HG03442 (cell line): Measurements from ENCODE around the gene SVOP.
"Not testable (repeated sequence)": the region's sequence is repeated elsewhere in the genome, so short reads cannot be mapped to it uniquely, and the experiment has no call there.

ENCODE experiments used
- ATAC-seq: cut with Tn5 transposase; IDR thresholded peaks from one replicate; pipeline ENCODE4 v1.9.1; 2021; ENCODE audit warnings: mild to moderate bottlenecking, moderate library complexity; ENCODE audit not compliant: unreplicated experiment

Gene SVOP

DNA sequence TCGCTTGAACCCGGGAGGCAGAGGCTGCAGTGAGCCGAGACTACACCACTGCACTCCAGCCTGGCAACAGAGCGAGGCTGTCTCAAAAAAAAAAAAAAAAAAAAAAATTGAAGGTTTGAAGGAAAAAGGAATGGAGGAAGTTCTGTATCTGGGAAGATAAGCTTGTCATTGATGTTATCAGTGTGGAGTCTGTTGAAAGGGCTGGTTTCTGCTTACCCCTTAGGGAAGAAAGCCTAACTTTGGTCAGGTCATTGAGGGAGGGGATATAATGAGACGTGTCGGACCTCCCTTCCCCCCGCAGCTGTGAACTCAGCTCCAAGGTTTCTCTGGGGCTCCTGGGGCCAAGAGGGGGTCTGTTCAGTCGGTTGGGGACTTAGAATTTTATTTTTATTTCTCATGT lies 124.5 kb downstream of the SVOP start:
- no peak for ATAC-seq

DNA sequence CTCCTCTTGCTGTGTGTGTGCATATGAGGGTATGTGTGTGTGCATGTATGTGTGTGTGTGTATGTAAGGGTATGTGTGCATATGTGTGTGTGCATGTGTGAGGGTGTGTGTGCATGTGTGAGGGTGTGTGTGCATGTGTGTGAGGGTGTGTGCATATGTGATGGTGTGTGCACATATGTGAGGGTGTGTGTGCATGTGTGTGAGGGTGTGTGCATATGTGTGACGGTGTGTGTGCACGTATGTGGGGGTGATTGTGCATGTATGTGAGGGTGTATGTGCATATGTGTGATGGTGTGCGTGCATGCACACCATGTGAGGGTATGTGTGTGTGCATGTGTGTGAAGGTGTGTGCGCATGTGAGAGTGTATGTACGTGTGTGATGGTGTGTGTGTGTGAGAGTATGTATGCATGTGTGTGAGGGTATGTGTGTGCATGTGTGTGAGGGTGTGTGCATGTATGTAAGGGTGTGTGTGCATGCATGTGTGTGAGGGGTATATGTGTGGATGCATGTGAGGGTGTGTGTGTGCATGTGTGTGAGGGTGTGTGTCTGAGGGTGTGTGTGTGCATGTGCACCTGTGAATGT lies 125.6 kb downstream of the SVOP start:
- ATAC-seq = no peak

DNA sequence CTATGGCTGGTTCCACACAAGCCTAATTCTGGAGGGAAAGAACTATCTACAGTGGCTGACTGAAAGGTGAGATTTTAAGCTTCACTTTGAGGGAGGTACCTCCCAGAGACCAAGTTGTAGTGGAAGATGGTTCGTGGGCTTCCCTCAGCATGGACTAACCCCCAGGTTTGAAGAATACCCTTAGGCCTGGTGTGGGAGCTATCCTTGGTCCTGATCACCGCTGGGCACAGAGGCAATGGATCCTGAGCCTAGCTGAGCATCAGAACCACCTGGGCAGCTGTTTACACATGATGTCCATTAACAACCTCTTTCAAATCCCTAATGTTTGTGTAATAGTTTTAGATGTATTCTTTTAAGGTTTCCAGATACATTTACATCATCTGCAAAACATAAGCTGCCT lies 130.7 kb downstream of the SVOP start:
- ATAC-seq = no peak

DNA sequence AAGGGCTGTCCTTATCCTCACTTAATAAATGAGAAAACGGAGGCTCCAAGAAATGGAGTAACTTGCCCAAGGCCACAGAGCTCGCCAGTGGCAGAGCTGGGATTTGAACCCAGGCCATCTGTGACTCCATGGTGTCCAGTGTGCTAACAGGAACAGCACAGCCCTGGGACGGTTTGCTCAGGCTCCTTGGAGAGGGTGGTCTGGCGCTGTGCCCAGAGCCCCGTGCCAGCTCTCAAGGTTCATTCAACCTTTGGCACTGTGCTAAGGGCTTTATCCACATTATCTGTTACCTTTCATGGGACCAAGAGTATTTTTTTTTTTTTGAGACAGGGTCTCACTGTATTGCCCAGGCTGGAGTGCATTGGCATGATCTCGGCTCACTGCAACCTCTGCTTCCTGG lies 132.8 kb downstream of the SVOP start:
- no peak for ATAC-seq

DNA sequence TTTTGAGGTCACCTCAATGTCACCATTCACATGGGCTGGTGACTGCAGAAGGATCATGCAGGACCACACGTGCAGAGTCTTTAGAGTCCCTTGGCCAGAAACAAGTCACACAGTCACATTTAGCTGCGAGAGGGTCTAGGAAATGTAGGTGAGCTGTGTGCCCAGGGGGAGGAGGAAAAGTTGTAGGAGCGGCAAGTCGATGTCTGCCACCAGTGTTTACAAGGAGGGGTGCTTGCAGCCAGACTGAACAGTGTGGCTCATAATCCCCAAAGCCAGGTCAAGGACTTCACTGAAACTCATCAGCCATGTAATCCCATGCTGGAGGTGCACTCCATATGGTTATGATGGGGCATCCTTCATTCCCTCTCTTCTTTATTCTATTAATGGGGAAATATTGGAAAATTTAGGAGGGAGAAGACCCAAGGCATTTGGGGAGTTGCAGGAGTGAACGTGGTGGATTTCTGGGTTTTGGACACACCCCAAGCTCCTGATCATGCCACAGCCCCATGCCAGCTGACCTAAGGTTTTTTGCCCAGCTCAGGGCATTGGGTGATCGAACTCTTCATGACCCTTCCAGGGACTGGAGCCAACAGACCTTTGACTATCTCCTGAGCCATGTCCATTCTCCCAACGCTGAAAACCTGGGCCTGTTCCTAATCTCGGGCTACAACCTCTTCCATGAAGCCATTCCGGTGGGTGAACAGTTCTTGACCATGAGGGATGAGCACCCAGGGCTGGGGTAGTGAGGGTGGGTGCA lies 133.8 kb downstream of the SVOP start:
- ATAC-seq = no peak

DNA sequence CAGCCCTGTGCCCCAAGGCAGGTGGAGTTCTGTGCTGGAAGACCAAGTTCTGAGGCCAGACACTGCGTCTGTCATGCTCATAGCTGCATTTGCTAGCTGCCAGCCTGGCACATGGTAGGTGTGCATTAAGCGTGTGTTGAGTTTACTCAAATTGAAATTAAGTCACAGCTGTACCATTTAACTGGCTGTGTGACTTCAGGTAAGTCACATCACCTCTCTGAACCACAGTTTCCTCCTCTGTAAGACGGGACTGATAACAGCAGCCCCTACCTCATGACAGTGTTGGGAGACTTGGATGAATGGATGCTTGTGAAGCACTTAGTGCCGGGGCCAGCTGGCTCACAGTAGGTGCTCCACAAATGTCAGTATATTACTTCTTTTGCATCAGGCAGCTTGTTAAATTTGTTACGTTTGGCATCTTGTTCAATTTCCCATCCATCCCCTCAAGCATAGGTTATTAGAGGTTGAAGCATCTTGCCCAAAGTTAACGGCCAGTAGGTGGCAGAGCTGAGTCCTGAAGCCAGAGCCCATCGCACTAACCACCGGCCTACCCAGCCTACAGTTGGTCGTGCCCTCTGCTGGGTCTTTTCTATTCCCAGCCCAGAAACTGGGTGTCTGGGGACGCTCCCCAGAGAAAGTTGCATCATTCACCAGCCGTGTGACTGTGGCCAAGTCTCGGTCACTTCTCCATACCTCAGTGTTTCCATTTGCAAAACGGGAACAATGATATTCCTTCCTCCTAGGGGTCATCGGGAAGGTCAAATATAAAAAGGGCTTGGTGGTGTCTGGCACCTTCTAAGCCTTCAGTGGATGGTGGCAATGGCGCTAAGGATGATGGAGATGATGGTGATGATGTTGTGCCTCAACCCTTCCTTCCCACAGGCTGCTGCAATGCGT lies 136.5 kb downstream of the SVOP start:
- no peak for ATAC-seq

DNA sequence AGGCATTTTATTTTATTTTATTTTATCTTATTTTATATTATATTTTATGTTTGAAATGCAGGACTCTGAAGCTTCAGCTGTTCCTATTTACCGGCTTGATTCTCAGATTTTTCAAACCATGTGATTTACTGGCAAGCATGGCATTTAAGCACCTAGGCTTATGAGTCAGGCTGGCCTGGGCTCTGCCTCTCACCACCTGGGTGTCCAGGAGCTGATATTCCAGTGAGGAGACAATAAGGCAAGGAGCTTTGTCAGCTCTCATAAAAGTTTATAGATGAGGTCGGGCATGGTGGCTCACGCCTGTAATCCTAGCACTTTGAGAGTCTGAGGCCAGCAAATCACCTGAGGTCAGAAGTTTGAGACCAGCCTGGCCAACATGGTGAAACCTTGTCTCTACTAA lies 138.9 kb downstream of the SVOP start:
- no peak for ATAC-seq

DNA sequence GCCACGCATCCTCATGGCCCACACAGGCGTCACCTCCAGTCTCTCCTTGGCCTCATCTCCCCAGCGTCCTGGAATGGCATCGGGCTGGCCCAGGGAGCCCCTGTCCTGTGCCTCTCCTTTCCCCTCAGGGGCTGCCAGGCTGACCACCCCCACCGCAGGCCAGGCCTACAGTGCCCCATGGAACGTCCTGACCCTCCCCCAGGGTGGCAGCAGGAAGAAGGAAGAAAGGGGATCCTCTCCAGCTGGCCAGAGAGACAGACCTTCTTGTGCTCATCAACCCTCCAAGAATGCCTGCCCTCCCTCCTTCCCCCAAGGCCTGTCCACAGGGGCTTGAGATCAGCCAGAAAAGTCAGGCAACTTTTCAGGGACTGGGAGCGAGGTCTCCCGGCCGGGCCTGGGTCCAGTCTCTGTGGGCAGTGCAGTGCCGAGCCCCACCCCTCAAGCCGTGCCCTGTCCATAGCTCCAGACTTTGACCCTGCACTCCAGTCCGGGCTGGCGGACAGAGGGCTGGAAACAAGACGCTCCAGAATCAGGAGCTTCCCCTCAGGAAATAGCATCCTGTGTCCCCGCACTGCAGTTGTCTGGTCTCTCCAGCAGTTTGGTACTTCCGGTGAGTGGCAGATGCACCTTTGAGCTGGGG lies 141.1 kb downstream of the SVOP start, which contains the start of gene DAO:
DAO (plus strand) TSS at position 478 of the 640 bp plus-strand sequence. CDS start 4,915 bp downstream, outside the sequence.
- no peak for ATAC-seq

DNA sequence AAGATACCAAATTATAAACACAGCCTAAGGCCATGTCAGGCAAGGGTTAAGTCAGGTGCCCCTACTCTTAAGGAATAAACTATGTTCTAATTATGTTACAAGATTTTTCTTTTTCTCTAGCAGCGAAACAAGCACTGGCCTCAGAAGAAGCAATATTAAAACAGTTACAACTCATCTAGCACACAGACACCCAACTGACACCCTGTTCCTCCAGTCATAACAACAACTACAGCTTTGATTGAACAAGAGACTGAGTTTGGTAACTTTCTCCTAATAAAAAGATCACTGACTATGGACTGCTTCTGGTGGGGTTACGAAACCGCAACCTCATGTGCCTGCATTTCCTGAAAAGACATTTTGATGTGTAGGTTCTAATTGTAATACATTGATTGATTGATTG lies 144.3 kb downstream of the SVOP start:
- no peak for ATAC-seq

DNA sequence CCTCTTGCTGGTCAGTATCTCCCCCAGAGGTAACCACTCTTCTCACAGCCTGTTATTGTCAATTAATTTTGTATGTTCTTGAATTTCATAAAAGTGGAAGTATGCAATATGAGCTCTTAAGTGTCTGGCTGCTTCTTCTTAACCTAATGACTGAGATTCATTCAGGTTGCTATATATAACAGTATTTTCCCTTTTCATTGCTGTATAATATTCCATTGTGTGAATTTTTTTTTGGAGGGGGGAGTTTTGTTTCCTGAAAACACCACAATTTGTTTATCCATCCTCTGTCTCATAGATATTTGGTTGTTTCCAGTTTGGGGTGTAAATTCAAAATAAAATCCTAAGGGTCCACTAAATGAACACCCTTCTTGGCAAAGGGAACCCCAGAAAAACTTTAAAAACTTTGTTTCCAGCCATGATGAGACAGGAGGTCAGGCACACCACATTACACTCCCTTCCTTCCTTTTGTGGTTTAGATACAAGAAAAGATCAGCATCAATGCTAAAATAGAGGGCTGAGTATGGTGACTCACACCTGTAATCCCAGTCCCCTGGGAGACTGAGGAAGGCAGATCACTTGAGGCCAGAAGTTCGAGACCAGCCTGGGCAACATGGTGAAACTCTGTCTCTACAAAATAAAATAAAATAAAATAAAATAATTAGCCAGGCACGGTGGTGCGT lies 145.0 kb downstream of the SVOP start:
- no peak for ATAC-seq

DNA sequence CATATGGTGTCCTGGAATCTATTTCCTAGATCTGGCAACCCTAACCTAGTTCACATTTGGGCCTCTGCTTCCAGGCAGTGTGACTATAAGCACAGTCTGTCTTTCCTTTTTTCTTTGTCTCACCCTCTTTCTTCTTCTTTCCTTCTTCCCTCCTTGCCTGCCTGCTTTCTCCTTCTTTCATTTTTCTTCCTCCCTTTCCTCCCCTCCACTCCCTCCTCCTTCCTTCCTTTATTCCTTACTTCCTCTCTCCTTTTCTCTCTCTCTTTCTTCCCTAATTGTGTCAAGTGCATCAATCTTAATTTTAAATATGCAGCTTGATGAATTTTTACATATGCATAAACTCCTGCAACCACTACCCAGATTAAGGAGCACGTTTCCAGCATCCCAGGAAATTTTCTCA lies 145.6 kb downstream of the SVOP start:
- no peak for ATAC-seq

DNA sequence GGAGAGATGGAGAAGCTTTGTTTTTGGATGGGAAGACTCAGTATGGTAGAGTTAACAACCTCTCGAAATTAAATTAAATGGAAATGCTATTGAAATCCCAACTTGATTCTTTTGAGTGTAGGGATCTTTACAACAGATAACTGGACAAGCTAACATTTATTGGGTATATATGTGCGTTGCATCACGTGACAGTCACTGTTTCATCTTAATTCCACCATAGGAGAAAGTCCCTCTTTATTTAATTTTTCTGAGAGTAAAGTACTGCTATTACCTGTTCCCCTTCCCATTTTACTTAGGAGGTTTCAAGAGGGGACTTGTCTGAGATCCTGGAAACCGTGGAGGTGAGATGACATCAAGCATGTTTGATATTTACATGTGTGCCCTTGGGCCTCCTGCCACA lies 152.1 kb downstream of the SVOP start:
- ATAC-seq = no peak

DNA sequence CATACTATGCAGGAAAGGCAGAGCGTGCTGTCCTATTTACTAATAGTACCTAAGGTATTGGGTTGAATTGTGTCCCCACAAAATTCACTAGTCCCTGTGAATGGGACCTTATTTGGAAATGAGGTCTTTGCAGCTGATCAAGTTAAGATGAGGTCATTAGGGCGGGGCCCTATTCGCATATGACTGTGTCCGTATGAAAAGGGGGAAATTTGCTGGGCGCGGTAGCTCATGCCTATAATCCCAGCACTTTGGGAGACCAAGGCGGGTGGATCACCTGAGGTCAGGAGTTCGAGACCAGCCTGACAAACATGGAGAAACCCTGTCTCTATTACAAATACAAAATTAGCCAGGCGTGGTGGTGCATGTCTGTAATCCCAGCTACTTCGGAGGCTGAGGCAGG lies 154.8 kb downstream of the SVOP start:
- not testable (repeated sequence) for ATAC-seq

DNA sequence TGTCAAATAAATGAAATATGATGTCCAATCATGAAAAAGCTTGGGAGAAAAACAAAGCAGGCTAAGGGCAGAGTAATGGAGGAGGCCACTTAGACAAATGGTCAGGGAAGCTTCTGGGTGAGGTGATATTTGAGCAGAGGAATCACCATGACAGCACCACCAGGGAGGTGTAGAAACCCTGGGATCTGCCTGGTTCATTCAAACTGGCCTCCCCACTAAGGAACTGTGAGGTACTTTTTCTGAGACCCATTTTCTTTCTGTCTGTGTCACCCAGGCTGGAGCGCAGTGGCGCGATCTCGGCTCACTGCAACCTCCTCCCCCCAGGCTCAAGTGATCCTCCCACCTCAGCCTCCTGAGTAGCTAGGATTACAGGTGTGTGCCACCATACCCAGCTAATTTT lies 155.7 kb downstream of the SVOP start:
- ATAC-seq = no peak

DNA sequence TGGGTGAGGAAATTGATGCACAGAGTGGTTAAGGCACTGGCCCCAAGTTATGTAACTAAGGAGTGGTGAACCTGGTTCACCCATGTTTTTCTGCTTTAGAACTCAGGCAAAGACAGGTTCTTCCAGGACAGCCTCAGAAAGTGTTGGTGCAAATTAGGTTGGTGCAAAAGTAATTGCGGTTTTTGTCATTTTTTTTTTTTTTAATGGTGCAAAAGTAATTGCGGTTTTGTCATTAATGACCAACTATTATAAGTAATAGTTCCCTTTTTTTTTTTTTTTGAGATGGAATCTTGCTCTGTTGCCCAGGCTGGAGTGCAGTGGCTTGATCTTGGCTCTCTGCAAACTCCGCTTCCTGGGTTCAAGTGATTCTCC lies 158.3 kb downstream of the SVOP start:
- ATAC-seq = no peak

DNA sequence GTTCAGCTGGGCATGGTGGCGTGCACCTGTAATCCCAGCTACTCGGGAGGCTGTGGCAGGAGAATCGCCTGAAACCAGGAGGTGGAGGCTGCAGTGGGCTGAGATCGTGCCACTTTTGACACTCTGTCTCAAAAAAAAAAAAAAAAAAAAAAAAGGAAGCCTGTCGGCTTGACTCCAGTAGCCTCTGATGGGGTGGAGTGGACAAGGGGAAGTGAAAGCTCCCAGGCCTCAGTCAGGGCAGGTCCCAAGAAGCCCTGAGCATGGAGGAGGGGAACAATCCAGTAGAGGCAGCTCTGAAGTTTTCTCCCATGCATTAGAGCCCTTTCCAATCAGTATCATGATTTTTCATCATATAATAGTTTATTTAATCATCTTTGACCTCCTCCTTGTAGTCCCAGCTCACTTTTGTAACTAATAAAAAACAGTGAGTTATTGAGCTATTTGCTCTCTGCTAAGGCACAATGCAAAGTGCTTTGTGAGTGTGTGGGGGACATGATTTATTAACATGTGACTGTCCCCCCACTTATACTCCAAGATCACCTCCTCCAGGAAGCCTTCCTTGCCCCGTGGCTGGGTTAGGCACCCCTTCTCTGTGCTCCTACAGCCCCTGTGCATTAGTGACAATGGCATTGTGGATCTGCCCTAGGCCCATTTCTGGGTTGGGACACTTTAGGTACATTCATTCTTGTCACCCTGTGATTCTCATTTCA lies 158.8 kb downstream of the SVOP start:
- ATAC-seq = no peak

DNA sequence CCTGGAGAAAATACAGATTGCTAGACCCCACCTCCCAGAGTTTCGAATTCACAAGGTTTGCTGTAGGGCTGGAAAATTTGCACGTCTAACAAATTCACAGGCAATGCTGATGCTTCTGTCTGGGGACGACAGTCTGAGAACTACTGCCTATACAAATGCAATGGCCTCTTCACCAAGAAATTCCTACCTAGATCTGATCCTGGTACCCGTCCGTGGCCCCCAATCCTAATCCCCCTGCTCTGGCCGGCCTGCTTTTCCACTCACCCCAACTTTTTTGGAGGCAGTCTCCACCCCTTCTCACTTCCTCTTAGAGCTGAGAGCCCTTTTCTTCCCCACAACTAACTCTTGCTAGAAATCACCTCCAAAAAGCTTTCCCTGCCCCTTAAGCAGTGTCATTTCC lies 160.4 kb downstream of the SVOP start:
- no peak for ATAC-seq

DNA sequence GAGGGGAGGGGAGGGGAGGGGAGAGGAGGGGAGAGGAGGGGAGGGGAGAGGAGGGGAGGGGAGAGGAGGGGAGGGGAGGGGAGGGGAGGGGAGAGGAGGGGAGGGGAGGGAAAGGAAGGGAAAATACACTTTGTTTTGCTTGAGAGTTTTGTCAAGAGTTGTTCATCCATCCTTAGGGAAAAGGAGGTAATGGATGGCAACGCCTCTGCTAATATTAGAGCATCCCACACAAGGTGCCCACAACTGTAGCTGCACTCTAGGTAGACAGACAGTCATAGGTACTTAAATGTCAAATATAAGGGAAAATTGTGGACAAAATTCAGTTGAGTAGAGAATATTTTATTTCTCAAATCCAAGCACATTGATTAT lies 161.0 kb downstream of the SVOP start:
- no peak for ATAC-seq

DNA sequence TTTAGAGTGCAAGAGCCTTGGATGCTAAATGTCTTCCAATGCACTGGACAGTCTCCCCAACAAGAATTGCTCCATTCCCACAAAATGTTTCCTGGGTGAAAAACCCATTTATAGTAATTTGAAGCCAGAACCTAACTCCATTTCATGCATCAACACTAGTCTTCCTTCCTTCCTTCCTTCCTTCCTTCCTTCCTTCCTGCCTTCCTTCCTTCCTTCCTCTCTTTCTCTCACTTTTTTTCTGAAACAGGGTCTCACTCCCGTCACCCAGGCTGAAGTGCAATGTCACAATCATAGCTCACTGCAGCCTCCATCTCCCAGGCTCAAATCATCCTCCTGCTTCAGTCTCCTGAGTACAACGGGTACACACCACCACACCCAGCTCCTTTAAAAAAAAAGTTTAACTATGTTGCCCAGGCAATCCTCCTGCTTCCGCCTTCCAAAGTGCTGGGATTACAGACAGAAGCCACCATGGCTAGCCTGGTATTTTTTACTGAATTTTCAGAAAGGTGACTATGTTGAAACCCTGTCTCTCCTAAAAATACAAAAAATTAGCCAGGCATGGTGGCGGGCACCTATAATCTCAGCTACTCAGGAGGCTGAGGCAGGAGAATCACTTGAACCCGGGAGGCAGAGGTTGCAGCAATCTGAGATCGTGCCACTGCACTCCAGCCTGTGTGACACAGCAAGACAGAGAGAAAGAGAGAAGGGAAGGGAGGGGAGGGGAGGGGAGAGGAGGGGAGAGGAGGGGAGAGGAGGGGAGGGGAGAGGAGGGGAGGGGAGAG lies 161.5 kb downstream of the SVOP start:
- not testable (repeated sequence) for ATAC-seq
